GM18505 (cell line): ENCODE data around the gene OBSCN.

Source experiments
- ATAC-seq: cut with Tn5 transposase; IDR thresholded peaks from one replicate; pipeline ENCODE4 v1.9.1; 2021; ENCODE audit not compliant: unreplicated experiment
- POLR2A ChIP-seq: IDR thresholded peaks from 4 replicates; pipeline ENCODE4 v1.6.1; 2011; ENCODE audit warnings: borderline replicate concordance; ENCODE audit not compliant: insufficient read depth, insufficient read length; ENCODE audit errors: extremely low read depth

OBSCN gene

GRCh38 chr1:228349701-228350171 is 141.9 kb downstream of the OBSCN start:
- TF ChIP-seq POLR2A, result no peak

GRCh38 chr1:228350179-228350742 is 142.4 kb downstream of the OBSCN start:
- no peak for ATAC-seq
- TF ChIP-seq POLR2A, result no peak

More at GRCh38 chr1:228349701-228350171, 141.9 kb downstream of the OBSCN start:
- ATAC-seq, result no peak

DNA sequence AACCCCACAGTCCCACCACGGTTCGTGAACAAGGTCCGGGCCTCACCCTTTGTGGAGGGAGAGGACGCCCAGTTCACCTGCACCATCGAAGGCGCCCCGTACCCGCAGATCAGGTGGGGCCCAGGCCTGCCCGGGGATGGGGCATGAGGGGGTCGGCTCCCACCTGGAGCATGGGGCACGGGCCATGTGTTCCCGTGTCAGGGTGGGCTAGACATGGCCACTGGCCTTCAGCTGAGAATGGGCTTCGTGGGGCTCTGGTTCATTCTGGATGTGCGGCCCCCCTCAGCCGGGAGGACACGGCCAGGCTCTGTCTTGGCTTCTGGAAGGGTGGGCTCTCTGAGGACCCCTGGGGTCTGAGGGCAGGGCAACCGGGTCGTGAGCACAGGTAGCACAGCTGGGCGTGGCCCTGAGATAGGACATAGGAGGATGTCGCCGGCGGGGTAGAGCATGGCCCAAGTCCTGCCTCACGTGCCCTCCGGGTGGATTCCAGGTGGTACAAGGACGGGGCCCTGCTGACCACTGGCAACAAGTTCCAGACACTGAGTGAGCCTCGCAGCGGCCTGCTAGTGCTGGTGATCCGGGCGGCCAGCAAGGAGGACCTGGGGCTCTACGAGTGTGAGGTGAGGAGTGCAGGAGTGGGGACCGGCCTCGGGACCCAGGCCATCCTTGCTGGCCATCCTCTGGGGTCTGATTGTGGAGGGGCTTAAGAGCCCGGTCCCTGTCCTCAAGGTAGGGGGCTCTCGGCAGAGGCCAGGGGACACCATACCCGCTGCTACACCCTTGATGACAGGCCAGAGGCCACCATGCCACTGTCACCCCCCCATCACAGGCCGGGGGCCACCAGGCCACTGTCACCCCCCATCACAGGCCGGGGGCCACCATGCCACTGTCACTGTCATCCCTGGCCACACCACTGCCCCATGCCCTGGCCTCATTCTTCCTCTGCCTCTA is 143.3 kb downstream of the OBSCN start:
- no peak for ATAC-seq
- no peak for TF ChIP-seq POLR2A

DNA sequence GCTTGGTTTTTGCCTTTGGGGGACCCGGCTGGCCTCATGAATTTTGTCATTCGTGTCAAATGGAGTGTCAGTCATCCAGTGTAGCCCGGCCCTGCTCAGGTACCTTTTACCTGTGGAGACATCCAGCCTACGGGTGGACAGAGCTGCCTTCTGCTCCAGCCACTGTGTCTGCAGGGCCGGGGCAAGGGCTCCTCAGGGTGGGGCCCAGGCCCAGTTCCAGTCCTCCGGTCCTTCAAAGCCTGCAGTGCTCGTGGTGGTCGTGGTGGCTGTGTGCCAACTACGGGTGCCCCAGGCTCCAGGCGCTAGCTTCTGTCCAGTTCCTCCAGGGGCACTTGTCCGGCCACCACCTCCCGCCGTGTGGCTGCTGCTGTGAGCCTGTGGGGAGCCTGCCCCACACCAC is 144.0 kb downstream of the OBSCN start:
- TF ChIP-seq POLR2A, result no peak
- ATAC-seq, result no peak

DNA sequence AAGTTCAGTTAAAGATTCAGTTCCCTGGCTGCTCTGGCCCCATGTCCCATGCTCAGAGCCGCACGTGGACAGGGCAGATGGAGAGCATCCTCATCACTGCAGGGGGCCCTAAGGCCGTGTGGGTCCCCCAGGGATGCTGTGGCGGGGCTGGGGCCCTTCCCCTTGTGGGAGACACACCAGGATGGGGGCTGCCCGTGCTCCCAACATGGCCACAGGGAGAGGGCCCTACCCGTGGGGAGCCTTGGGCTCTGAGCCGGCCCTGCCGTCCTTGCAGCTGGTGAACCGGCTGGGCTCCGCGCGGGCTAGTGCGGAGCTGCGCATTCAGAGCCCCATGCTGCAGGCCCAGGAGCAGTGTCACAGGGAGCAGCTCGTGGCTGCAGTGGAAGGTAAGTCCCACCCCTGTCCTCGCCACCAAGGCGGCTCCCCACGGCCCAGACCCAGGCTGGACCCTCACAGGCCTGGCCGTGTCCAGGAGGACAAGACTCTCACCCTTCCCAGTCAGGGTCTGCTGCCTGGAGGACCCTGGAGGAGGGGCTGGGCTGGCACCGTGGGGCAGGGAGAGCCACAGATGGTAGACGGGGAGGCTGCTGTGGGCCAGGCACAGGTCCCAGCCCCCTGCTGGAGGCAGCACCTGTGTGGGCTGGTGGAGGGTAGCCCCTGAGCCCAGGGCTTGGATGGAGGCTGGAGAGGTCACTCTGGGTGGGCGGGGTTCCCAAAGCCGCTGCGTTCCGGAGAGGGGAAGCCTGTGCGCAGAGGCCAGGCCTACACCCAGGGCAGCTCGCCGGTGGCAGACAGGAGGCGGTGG is 145.0 kb downstream of the OBSCN start:
- no peak for TF ChIP-seq POLR2A
- no peak for ATAC-seq

DNA sequence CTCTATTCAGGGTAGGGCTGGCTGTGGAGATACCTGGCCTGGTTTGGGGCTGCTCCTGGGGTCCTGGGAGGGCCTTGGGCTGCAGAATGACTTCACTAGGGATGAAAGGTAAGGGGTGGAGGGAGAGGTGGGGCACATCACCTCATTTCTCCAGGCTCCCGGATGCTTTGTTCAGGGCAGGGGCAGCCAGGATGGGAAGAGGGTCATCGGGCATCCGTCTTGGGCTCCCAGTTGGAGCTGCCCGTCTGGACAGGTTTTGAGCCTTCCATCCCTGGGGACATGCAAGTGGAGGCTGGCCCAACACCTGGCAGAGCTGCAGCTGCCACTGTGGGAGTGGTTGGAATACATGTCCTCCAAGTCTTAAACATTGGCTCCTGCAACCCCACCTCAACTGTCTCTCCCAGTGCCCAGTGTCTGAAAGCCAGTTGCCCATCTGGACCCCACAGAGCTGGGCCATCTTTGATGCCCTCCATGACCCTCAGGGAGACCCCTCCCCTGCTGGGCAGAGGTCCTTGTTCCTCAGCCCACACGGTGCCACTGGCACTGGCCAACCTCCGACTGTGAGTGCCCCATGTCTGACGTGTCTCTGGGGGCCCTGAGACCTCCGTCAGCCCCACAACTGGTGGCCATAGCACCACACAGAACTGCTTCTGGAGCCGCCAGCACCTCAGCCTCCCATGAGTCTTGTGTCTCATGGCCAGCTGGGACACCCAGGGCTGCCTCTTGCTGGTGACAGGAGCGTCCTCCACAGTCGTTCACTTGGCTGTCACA is 145.9 kb downstream of the OBSCN start:
- no peak for ATAC-seq
- no peak for TF ChIP-seq POLR2A

DNA sequence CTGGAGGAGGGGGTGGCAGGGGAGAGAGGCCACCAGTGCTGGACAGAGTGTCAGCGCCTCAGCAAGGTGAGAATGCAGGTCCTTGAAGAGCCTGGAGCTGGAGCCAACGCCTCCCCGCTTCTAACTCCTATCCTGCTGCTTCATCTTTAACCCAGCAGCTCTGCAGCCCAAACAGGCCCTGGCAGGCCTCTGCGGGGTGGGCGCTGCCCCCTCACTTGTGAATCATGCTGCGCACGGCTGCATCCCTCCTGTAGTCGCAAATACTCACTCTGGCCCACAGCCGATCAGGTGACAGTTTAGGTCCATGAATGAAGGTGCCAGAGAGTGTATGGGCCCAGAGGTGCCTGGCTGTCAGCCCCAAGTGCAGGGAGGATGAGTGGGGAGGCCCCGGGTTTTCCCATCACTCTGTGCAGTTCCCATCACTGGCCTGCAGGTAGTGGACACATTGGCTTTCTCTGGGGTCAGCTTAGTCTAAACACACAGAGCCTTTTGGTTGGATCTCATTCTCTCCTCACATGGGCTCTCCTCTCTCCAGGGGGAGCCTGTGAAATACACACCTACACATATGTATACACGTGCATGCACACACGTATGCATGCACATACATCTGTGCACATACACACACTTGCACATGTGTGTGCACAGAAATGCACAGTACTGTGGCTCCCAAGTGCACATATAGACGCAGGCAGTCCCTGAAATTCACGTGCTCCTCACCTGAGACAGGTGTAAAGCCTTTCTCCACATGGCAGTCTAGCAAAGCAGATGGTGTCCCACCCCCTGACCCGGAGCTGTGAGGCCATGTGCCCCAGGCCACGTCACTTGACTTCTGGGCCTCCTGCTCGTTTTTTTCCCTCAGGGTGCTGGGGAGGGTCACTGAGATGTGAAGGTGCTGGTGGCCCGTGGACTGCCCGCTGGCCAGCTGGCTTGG is 146.8 kb downstream of the OBSCN start:
- TF ChIP-seq POLR2A, result no peak
- no peak for ATAC-seq

DNA sequence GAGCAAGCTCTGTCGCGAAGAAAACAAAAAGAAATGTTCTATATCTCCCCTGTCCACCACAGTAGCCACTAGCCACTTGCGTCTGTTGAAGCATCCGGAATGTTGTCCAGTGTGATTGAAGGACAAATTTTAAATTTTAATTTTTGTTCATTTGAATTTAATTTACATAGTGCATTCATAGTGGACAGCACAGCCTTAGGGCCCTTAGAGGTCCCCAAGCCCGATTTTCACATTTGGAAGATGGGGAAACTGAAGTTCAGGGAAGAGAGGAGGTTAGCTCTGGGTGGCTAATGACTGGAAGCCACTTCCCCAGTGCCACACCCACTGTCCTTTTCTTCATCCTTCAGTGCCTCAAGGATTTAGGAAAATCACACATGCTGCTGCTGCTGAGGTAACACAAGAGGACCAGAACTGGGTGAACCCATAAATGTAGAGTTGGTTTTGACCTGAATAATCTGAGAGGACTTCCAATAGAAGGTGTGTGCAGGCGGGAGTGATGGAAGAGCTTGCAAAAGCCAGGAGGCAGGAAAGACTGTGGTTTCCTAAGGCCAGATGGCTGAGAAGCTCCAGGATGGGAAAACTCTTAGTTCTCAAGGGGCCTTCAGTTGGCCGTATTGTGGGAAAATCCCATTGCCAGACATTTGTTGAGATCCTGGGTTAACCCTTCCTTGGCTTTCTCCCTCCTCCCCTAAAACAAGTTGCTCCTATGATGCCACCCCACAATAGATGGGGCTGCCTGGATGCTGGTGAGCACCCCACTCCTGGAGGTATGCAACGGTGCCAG is 149.2 kb downstream of the OBSCN start:
- no peak for TF ChIP-seq POLR2A
- ATAC-seq, result no peak

DNA sequence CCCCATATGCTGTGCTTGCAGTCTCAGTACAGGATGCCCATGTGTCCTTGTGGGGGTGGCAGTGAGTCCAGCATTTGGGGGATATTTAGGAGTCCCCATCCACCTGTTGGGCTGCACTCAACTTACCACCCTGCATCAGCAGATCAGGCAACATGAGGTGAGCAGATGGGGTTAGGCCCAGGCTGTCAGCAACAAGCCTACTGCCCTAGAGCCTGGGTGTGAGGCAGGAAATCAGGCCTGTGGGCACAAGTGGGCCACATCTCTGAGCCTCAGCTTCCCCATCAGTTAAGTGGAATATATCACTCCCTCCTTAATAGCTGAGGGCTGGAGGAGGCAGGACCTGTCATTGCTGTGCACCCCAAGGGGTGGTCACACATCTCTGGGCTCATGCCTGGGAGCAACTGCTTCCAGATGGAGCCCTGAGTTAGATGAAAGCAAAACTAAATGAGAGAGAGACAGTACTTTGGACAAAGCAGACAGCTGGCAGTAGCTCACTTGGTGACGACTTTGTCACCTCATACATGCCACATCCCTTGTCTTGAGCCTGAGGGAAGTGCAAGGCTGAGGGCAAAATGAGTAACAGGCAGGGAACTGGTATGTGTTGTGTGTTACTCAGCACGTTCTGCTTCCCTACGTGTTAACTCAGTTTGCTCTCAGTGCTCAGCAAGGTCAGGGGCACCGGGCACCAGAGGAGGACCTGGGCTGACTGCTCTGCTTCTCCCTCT is 150.4 kb downstream of the OBSCN start:
- no peak for TF ChIP-seq POLR2A
- no peak for ATAC-seq

DNA sequence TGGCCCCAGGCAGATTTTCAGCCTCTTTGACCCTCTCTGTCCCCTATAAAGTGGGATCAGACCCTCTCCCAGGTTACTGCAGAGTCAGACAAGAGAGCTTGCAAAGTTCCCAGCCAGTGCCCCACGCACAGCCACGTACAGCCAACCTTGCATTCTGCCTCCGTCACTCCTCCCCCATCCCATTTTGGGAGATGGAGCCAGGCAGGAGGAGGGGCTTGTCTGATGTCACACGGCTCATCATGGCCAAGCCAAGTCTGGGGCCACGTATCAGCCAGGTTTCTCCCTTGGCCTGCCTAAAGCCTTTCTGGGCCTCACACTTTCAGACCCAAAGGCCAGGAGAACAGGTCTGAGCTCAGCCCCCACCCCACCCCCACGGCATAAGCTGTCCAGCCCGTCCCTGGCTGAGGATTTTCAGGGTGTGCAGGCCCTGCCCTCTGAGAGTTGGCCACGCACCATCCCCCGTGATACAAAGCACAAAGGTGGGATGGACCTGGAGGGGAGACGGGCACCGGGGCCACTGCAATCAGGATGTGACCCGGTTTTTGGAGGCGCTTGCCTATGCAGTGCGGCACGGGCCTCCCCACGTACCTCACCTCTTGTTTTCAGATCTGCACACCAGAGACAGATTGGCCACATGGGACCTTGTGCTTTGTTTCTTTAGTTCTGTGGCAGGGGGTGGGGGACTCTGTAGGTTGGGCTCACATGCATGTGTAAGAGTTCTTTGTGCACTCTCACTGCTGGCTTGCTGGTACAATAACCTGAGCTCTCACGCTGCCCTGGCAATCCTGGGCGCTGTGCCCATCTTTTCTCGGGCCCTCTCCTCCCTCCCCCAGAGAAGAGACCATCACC is 151.1 kb downstream of the OBSCN start:
- TF ChIP-seq POLR2A, result no peak
- no peak for ATAC-seq
